ENCODE data around the gene AP3D1.
A peak's percentile ranks its signal among the peaks of the same experiment; 100 is the strongest.
"Not testable (repeated sequence)": the region's sequence is repeated elsewhere in the genome, so short reads cannot be mapped to it uniquely, and the experiment has no call there.

The AP3D1 gene

DNA sequence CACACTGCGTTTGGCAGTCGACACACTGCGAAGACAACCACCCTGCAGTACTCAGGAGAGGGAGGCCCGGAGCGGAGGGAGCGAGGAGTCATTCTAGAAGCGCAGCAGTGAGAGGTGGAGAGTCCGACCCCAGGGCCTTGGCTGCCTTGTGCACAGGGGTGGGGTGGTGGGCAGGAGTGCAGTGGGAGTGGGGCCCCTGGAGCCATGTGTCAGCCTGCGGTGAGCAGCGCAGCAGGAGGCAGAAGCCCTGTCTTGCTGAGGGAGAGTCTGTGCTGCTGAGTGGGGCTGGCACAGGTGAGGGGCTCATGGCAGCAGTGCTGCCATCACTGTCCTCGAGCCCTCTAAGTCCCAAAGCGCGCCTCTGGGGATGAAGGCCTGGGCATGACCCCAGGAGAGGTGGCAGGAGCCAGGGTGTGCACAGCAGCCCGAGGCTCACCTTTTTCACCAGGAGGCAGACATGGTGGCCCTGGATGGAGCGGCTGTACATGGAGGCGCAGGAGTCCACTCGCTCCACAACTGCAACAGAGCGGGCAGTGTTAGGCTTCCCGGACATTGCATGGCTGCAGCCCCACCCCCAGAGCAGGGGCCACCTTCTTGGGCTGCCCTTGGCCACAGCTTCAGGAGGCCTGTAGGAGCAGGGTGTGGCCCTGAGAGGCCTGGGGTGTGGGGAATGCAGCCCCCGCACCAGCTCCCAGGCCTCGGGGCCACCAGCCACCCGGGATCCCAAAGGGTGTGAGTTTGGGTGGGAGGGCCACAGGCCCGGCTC, 42.9 kb downstream of the AP3D1 start:
- no peak for DNase-seq

DNA sequence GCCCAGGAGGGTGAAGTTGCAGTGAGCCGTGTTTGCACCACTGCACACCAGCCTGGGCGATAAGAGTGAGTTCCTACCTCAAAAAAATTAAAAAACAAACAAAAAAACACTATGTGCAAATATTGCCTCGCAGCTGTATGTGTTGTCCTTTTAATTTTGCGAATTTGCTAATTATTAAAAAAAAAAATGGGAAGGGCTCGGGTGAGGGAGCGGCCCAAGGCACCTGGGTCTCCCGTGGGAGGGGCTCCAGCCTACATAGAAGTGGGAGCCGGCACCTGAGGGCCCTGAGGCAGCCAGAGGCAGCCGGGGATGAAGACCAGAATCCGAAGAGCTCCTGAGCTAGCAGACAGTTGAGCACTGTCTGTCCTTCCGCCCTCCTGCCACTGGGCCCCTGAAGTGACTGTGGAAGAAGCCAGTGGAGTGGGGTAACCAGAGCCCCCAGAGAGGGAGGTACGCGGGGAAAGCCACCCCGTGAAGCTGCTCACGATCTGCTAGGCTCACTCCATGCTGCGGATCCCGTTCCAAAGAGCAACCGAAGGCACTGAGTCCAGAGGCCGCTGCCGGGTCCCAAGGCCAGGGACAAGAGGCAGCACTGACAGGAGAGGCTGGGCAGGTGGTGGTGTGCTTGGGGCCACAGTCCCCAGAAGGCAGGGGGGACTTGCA, 48.2 kb downstream of the AP3D1 start:
- no peak for DNase-seq

DNA sequence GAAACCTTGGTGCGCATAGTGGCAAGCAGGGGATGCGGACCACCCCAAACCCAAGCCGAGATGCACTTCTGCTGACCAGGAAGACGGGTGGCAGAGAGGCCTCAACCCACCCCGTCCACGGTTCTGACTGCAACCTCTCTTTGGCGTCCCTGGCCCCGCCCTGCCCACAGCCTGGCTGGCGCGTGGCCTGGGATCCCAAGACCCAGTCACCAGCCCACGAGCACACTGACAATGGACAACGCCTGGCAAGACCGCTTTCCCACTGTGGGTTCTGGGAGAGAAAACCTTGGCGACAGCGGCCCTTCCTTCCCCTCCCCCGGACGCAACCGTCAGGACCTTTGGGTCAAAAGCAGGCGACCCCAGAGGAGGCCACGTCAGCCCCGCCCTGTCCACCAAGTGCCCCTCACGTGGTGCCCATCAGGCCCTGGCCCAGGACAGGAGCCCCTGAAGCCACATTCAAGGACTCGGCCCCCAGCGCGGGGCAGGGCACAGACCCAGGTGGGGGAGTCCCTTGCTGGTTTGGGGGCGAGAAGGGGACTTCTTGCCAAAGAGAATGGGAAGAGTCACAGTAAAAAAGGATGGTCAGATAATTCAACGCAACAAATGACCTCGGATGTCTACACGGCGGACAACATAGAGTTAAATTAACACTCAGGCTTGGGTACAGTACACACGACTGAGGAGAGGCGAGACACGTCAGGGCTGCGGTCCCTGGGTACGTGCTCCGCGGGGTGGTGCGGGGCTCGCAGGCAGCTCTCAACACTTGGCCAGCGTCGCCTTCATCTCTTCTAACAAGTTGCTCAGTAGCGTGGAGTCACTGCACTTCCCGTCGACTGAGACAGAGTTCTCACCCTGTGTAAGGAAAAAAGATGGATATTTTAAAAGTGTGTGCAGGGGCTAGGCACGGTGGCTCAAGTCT, 49.7 kb downstream of the AP3D1 start:
- no peak for DNase-seq

DNA sequence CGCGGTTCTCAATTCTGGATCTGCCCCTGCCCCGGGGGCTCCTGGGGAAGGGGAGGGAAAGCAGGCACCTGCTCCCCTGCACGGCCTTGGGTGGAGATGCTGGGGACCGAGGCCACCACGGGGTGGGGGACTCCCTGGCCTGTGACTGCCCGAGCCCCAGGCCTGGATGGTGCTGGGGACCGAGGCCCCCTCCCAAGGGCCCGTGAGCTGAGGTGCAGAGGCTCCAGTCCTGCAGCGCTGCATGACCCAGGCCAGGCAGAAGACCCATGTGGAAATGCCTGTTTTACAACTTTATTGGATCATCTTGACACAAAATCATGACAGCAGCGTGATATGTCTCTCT, 50.7 kb downstream of the AP3D1 start:
- no peak for DNase-seq

DNA sequence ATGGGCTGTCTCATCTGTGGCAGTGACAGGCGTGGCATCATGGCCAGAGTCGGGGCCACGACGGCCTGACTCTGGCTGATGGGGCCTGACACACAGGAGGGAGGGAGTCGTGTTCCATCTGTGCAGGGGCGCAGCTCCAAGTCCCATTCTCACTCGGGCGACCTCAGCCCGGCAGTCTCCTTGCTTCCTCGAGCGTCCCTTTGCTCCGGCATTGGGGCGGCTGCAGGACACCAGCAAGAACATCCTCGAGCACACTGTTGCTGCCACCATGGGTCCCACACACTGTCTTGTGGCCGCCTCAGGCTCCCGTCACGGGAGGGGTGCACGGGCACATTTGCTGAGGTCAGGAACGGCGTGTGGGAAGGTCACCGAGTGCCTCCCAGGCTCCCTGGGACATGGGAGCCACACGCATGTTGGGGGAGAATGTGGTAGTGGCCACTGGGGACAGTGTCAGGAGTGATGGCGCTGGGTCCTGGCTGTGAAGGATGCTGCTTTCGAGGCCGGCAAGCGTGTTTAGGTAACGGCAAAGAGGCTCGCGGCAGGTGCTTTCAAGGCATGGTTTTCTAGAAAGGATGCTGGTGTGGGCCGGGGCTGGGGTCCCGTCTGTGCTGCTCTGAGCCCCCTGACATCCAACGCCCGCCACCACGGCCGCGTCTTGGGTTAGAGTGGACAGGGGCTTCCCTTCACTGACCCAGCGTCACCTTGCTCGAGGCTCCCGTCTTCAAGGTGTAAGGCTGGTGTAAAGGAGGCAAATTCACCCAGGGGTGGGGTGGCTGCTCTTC, 51.2 kb downstream of the AP3D1 start:
- no peak for DNase-seq

DNA sequence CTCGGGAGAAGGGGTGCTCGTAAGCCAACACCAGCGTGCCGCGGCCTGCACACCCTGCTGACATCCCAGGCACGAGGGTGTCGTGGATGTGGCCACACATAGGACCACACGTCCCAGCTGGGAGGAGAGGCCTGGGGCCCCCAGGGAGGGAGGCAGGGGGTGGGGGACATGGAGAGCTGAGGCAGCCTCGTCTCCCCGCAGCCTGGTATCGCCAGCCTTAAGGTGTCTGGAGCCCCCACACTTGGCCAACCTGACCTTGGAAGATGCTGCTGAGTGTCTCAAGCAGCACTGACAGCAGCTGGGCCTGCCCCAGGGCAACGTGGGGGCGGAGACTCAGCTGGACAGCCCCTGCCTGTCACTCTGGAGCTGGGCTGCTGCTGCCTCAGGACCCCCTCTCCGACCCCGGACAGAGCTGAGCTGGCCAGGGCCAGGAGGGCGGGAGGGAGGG, 52.3 kb downstream of the AP3D1 start:
- no peak for DNase-seq

DNA sequence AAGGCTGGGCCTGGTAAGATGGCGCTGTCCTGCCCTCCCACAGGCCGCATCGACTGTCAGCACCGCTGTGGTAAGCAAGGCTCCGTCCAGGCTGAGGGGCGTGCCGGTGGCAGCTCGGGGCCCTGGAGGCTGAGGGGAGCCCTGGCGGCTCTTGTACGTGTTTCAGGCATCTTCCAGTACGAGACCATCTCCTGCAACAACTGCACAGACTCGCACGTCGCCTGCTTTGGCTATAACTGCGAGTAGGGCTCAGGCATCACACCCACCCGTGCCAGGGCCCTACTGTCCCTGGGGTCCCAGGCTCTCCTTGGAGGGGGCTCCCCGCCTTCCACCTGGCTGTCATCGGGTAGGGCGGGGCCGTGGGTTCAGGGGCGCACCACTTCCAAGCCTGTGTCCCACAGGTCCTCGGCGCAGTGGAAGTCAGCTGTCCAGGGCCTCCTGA, 53.5 kb downstream of the AP3D1 start:
- DNase-seq, result peak; percentile 17

DNA sequence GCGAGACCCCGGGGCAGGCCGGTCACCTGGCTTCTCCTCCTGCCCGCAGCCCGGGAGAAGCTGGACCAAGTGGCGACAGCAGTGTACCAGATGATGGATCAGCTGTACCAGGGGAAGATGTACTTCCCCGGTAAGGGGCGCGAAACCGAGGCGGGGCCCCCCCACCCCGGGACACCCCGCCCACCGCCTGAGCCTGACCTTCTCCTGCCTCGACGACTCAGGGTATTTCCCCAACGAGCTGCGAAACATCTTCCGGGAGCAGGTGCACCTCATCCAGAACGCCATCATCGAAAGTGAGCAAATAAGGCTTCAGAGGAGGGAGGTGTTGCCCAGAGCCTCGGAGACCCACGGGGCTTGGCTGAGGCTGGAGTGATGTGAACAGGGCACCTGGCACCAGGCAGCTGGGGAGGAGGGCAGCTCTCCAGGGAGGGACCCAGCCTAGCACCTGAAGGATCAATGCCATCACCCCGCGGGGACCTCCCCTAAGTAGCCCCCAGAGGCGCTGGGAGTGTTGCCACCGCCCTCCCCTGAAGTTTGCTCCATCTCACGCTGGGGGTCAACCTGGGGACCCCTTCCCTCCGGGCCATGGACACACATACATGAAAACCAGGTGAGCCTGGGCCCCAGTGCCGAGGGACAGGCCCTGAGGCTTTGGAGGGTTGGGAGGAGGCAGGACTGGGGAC, 54.0 kb downstream of the AP3D1 start:
- peak; percentile 42 for DNase-seq

DNA sequence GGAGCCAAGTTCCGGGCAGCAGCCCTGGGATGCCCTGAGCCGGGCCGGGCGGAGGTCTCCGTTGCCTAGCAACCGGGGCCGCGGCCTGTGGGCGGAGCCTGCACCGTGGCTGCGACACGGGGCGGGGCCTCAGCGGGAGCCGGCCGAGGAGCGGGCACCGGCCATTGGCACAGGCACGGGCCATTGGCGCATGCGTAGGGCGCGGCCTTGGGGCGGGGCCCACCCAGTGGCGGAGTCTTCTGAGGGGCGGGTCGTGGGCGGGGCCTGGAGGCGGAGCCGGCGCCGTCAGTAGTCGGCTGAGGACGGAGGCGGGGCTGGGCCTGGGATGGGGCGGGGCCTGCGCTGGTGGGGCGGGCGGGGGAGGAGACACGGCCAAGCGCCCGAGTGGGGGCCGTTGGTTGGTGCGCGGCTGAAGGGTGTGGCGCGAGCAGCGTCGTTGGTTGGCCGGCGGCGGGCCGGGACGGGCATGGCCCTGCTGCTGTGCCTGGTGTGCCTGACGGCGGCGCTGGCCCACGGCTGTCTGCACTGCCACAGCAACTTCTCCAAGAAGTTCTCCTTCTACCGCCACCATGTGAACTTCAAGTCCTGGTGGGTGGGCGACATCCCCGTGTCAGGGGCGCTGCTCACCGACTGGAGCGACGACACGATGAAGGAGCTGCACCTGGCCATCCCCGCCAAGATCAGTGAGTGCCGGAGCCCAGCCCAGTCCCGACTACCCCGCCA, 54.7 kb downstream of the AP3D1 start, which contains the start of gene IZUMO4:
Gene IZUMO4, plus strand, starts transcription at position 436 of the 723 bp plus-strand sequence. Its CDS starts 31 bp downstream, at position 467.
- DNase-seq, result peak; percentile 98

DNA sequence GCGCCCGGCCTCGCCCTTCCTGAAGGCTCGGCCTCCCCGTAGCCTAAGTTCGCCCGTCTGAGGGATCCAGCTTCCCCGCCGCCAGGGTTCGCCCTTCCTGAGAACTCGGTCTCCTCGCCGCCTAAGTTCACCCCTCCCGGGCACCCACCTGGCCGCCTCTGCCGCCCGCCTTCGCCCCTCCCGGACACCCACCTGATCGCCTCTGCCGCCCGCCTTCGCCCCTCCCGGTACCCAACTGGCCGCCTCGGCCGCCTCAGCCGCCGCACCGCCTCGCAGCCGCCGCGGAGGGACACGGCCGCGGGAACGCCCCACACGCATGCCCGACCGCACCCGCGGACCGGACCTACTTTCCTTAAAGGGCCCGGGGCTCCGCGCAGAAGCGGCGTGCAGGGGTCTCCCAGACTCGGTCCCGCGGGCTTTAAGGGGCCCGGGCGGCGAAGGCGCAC, 55.3 kb downstream of the AP3D1 start, which contains the start of gene MOB3A:
Gene MOB3A, minus strand, starts transcription at position 293 of the 446 bp plus-strand sequence. CDS start 17,766 bp downstream, outside the sequence.
- DNase-seq, result peak; percentile 87

DNA sequence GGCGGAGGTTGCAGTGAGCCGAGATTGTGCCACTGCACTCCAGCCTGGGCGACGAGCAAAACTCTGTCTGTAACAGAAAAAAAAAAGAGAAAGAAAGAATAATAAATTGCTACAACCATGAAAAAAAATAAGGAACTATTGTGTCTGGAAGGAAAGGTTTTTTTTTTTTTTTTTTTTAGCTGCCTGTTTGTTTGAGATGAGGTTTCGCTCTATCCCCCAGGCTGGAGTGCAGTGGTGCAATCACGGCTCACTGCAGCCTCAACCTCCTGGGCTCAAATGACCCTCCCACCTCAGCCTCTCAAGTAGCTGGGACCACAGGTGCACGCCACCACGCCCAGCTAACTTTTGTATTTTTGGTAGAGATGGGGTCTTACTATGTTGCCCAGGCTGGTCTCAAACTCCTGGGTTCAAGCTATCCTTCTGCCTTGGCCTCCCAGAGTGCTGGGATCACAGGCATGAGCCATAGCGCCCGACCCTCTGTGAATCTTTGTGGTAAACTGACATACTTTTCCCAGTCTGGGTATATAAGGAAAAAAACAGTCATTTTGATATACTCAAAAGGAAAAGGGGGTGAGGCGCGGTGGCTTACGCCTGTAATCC, 59.3 kb downstream of the AP3D1 start:
- not testable (repeated sequence) for DNase-seq

DNA sequence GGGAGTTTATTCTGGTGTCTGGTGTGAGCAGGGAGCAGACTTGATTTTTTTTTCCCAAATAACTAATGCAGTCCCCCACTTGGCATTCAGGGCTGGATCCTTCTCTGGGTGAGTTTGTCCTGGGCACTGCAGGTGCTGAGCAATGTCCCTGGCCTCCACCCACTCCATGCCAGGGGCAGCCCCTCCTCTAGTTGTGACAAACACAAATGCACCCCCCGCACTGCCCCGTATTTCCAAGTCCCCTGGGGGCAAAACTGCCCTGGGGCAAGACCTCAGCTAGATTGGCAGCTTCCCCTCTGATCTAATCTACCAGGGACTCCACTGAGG, 61.7 kb downstream of the AP3D1 start:
- DNase-seq, result no peak

DNA sequence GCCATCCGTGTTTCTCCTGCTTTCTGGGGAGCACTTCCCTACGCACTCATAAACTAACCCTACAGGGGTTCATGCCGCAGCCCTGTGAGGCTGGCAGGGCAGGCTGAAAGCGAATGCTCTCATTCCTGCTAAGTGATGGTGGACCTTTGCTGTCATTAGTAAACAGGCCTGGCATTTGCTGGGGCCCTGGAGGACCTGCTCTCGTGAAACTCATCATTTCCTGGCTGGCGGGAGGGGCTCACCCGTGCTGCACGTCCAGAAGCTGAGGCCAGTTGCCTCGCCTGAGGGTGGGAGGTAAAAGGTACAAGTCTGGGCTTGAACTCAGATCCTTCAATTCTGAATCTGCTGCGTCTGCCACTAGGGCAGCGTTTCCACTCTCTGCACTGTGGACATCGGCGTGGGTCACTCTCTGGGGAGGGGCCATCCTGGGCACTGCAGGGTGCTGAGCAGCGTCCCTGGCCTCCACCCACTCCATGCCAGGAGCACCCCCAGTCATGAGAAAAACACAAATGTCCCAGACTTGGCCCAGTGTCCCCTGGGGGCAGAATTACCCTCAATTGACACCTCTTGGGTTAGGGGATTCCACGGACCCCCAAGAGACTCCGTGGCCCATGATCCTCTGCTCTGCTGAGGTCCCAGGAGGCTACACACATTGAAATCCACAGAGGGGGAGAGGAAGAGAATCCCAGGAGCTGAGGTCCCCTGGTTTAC, 62.2 kb downstream of the AP3D1 start:
- DNase-seq, result no peak

DNA sequence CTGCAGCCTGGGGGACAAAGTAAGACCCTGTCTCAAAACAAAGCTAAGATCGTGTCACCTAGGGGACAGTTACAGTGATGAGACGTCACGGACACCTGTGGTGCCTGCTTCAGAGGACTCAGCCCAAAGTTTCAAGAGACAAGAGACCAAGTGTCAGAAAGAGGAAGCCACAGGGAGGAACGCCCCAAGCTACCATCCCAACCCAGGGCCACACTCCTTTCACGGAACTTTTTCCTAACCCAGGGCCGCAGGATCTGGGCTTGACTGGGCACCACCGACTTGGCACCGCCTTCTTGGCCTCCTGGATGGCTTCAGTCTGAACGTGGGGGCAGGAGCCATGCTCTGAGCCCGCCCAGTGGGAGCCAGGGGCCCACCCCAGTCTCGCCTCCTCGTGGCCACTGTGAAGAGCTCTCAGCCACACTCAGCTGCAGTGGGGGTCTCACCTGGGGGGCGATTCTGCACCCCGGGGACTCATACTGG, 63.7 kb downstream of the AP3D1 start:
- DNase-seq, result no peak

DNA sequence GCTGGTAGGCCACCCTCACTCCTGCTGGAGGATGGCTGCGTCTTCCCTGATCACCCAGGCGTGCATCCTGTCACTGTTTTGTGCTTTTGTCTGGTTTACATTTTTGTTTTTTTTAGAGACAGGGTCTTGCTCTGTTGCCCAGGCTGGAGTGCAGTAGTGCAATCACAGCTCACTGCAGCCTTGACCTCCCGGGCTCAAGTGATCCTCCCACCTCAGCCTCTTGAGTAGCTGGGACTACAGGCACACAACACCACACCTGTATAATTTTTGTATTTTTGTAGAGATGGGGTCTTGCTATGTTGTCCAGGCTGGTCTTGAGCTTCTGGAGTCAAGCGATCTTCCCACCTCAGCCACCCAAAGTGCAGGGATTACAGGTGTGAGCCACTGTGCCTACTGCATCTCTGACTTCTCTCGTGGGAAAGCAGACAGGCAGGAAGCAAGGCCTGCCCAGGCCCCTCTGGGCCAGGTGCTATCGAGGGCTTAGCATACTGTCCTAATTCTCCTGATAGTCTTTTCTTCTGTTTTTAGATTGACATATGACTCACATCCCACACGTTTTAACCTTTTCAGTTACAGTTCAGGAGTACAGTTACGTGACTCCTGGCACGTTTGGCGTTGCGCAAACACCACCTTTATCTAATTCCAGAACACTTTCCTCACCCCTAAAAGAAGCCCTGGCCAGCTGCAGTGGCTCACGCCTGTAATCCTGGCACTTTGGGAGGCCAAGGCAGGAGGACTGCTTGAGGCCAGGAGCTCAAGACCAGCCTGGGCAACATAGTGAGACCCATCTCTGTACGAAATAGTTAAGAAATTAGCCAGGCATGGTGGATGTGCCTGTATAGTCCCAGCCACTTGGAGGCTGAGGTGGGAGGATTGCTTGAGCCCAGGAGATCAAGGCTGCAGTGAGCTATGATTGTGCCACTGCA, 64.4 kb downstream of the AP3D1 start:
- DNase-seq, result not testable (repeated sequence)

DNA sequence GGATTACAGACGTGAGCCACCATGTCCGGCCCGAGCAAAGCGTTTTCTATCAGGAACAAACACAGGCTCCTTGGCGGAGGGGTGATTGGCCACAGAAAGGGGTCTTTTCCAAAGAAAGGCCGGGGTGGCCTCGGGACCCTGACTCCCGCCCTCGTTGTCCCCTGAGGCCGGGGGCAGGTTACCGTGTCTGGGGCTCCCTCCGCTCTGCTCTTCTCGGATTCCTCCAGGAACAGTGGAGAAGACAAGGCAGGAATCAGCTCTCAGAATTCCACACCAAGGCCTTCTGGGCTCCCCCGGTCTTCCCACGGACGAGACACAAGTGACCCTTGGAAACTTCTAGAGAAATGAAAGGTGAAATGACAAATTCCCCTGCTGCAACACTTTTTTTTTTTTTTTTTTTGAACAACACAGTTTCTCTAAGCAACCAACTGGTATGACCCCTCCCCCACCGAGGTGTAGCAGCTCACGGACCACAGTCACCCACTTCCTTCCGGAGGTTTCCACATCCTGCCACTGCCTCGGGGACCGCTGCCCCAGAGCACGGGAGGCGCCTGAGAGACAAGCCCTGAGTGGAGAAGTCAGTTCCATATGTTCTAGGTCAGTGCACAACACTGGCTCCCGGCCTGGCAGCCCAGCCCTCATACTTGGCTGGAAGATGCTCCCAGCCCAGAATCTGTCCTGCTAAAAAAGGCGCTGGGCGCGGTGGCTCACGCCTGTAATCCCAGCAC, 66.2 kb downstream of the AP3D1 start:
- DNase-seq, result no peak

DNA sequence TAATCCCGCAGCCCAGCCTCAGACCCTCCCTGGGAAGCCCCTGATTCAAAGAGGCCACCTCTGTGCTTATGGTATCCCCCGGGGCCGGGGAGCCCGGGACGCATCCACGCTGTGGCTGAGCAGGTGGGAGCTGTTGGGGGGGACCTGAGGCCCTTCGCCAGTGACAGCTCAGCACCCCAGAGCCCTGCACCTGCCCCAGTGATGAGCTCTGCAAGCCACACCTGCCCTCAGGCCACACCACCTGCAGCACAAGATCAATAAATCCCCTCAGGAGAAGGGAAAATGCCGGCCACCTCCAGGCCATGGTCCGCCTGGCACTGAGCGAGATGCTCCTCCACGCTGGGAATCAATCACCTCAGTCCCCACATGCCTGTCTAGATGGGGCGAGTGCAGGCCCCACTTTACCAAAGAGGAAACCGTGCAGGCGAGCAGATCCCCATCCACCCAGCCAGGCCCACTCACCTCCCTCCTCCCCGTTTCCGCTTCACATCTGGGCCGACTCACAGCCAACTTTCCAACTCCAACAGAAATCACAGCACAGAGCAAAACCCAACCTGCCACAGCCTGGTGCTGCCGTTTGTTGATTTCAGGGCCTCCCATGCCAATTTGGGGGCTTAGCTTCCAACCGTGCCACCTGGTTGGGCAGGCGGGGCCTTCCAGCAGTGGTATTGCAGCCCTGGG, 68.1 kb downstream of the AP3D1 start:
- DNase-seq, result no peak
